GM23338 (cell line): ENCODE results near the gene PTPRN2. TPM values are rescaled to one million over a fixed set of nuclear protein-coding genes. Genes with fewer than 3 reads are reported as not detected.

Experiments
- ATAC-seq: fragments of 200-7000 bp; cut with Tn5 transposase; 3 replicates; pipeline ENCODE4 v1.9.1; 2020
- DNase-seq: peaks from one replicate; pipeline ENCODE4 v3.0.0-alpha.2; 2015; ENCODE audit warnings: low spot score
- H2AFZ ChIP-seq: fragments of 200-600 bp; sonication (generic); 2 replicates; pipeline ENCODE4 v1.8.0; 2016; ENCODE audit warnings: antibody characterized with exemption, mild to moderate bottlenecking, moderate library complexity
- H3F3A ChIP-seq: fragments of 200-600 bp; sonication (generic); replicated peaks from 2 replicates; pipeline ENCODE4 v1.8.0; 2017; ENCODE audit warnings: antibody characterized with exemption, mixed run types, low read depth
- H3K27ac ChIP-seq: fragments of 200-600 bp; sonication (generic); 2 replicates; pipeline ENCODE4 v1.6.1; 2016; ENCODE audit warnings: low read depth
- H3K27me3 ChIP-seq: fragments of 200-600 bp; sonication (generic); 2 replicates; pipeline ENCODE4 v1.8.0; 2016; ENCODE audit warnings: mild to moderate bottlenecking, mixed run types, moderate library complexity; ENCODE audit not compliant: insufficient read depth
- H3K36me3 ChIP-seq: fragments of 200-600 bp; sonication (generic); 2 replicates; pipeline ENCODE4 v1.8.0; 2016; ENCODE audit warnings: mild to moderate bottlenecking; ENCODE audit not compliant: insufficient read depth
- H3K4me1 ChIP-seq: fragments of 200-600 bp; sonication (generic); 2 replicates; pipeline ENCODE4 v1.8.0; 2016; ENCODE audit warnings: mild to moderate bottlenecking, moderate library complexity; ENCODE audit not compliant: insufficient read depth
- H3K4me2 ChIP-seq: fragments of 200-600 bp; sonication (generic); 2 replicates; pipeline ENCODE4 v1.7.1; 2017; ENCODE audit warnings: mixed run types
- H3K4me3 ChIP-seq: fragments of 200-600 bp; sonication (generic); 2 replicates; pipeline ENCODE4 v1.6.1; 2016; ENCODE audit warnings: mixed run types
- H3K79me2 ChIP-seq: fragments of 200-600 bp; sonication (generic); replicated peaks from 2 replicates; pipeline ENCODE4 v1.8.0; 2017; ENCODE audit warnings: mild to moderate bottlenecking; ENCODE audit not compliant: insufficient read depth
- H3K9me2 ChIP-seq: fragments of 200-600 bp; sonication (generic); 2 replicates; pipeline ENCODE4 v1.8.0; 2017; ENCODE audit not compliant: insufficient read depth
- H4K20me1 ChIP-seq: fragments of 200-600 bp; sonication (generic); replicated peaks from 2 replicates; pipeline ENCODE4 v1.8.0; 2017; ENCODE audit warnings: mild to moderate bottlenecking; ENCODE audit not compliant: insufficient read depth
- H3K27ac Mint-ChIP-seq: 2 replicates; pipeline ENCODE4 v1.8.0; 2020; ENCODE audit warnings: inconsistent platforms, mild to moderate bottlenecking, moderate library complexity, mixed read lengths
- H3K27me3 Mint-ChIP-seq: 3 replicates; pipeline ENCODE4 v1.8.0; 2022; ENCODE audit warnings: low read depth, mild to moderate bottlenecking, moderate library complexity, mixed read lengths, inconsistent platforms; ENCODE audit not compliant: insufficient read depth, poor library complexity
- H3K36me3 Mint-ChIP-seq: 3 replicates; pipeline ENCODE4 v1.8.0; 2021; ENCODE audit warnings: low read depth, mild to moderate bottlenecking, inconsistent platforms, moderate library complexity, mixed read lengths
- H3K4me1 Mint-ChIP-seq: 3 replicates; pipeline ENCODE4 v1.8.0; 2020; ENCODE audit warnings: mild to moderate bottlenecking, inconsistent platforms, mixed read lengths
- H3K4me3 Mint-ChIP-seq: 3 replicates; pipeline ENCODE4 v1.8.0; 2021; ENCODE audit warnings: moderate library complexity, mild to moderate bottlenecking, inconsistent platforms, mixed read lengths
- H3K9me3 Mint-ChIP-seq: 3 replicates; pipeline ENCODE4 v1.8.0; 2020; ENCODE audit warnings: moderate library complexity, mild to moderate bottlenecking, inconsistent platforms, mixed read lengths
- CREB1 ChIP-seq: fragments of 250-450 bp; sonication (Bioruptor Pico); IDR thresholded peaks from 2 replicates; pipeline ENCODE4 v1.5.0; 2020; ENCODE audit warnings: low read depth, mild to moderate bottlenecking, moderate library complexity
- EZH2 ChIP-seq: fragments of 200-600 bp; sonication (generic); IDR thresholded peaks from one replicate; pipeline ENCODE4 v1.8.0; 2017; ENCODE audit warnings: antibody characterized with exemption, mild to moderate bottlenecking, low read depth; ENCODE audit not compliant: unreplicated experiment
- EZH2phosphoT487 ChIP-seq: fragments of 200-600 bp; sonication (generic); IDR thresholded peaks from one replicate; pipeline ENCODE4 v1.8.1; 2018; ENCODE audit warnings: antibody characterized with exemption; ENCODE audit not compliant: unreplicated experiment
- JUNB ChIP-seq: IDR thresholded peaks from one replicate; pipeline ENCODE4 v1.6.1; 2016; ENCODE audit warnings: antibody characterized with exemption; ENCODE audit not compliant: unreplicated experiment
- NANOG ChIP-seq: IDR thresholded peaks from 2 replicates; pipeline ENCODE4 v1.6.1; 2016; ENCODE audit warnings: antibody characterized with exemption, borderline replicate concordance
- POLR2AphosphoS5 ChIP-seq: IDR thresholded peaks from 2 replicates; pipeline ENCODE4 v1.6.1; 2016; ENCODE audit warnings: antibody characterized with exemption, low read depth
- STAT1 ChIP-seq: IDR thresholded peaks from one replicate; pipeline ENCODE4 v1.6.1; 2016; ENCODE audit warnings: antibody characterized with exemption; ENCODE audit not compliant: unreplicated experiment
- ZNF114 ChIP-seq: fragments of 250-450 bp; sonication (Bioruptor Pico); IDR thresholded peaks from 2 replicates; pipeline ENCODE4 v1.5.0; 2020; ENCODE audit warnings: mild to moderate bottlenecking, moderate library complexity
- ZNF331 ChIP-seq: fragments of 250-450 bp; sonication (Bioruptor Pico); IDR thresholded peaks from 2 replicates; pipeline ENCODE4 v1.5.0; 2020; ENCODE audit warnings: low read depth, mild to moderate bottlenecking, moderate library complexity
- polyA plus RNA-seq: library from polyadenylated mRNA; unstranded; fragments of >200 nt; fragmentation: Nextera tagmentation; extraction: Ambion mirVana; gene quantifications from 2 replicates; pipeline ENCODE4 v1.2.1, GENCODE V29; 2016
- total RNA-seq: library from RNA; depleted of rRNA; stranded (reverse); fragments of >200 nt; shearing (Covaris generic); gene quantifications from 2 replicates; pipeline ENCODE4 v1.2.3, GENCODE V29; 2014
- TF ChIP-seq, protein P1 (sequence below): fragments of 250-450 bp; sonication (Bioruptor Pico); IDR thresholded peaks from 2 replicates; pipeline ENCODE4 v1.5.0; 2020; ENCODE audit warnings: mild to moderate bottlenecking, moderate library complexity
- TF ChIP-seq, protein P2 (sequence below): IDR thresholded peaks from 2 replicates; pipeline ENCODE4 v1.6.1; 2016; ENCODE audit warnings: antibody characterized with exemption
- TF ChIP-seq, protein P3 (sequence below): IDR thresholded peaks from one replicate; pipeline ENCODE4 v1.6.1; 2018; ENCODE audit warnings: antibody characterized with exemption; ENCODE audit not compliant: unreplicated experiment
- TF ChIP-seq, protein P4 (sequence below), 2 experiments: fragments of 200-600 bp in 1 of 2; sonication (generic) in 1 of 2; conservative IDR thresholded peaks; 2 replicates each; pipeline versions ENCODE4 v1.5.1 to v1.6.1; 2016 to 2017; ENCODE audit warnings: antibody characterized with exemption in 2 of 2, low read depth in 2 of 2, mild to moderate bottlenecking in 2 of 2, moderate library complexity in 1 of 2

Gene PTPRN2
- total and polyA plus RNA-seq, 2 experiments from 2014 or later, result 0.87 to 4.0 TPM

DNA sequence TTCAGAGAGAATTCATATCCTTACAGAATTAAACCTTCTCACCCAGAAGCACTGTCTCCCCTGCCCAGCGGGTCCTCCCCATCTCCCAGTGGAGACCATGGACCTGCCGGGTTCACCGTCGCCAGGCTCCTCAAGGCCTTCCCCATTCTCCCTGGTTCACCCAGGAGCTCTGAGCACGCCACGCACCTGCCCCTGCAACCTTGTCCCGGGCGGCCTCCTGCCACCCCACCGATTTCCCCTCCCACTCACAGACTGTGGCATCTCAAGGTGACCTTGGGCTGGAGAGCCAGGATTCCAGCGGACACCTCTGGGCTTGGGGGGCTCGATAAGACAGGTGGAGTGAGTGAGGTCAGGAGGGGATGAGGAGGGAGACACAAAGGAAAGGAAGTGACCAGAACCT is 135.3 kb downstream of the PTPRN2 start:
- peaks cover 7% of the 10 kb centered on the region for H3K4me1 ChIP-seq
- no peaks in the 10 kb centered on the region for H3K79me2 ChIP-seq
- H3K4me1 Mint-ChIP-seq, result peaks cover 12% of the 10 kb centered on the region
- peaks cover 76% of the 10 kb centered on the region for H3K9me3 Mint-ChIP-seq
- H3F3A ChIP-seq, result 0 out of 2 replicates have a peak, but pooled peaks cover 3% of the 10 kb centered on the region
- no peak overlapping the region for H3K4me3 Mint-ChIP-seq
- H3K27ac Mint-ChIP-seq, result no peak overlapping the region
- no peak overlapping the region for H2AFZ ChIP-seq
- TF ChIP-seq ZNF331 (CRISPR knock-in tag), result no peak
- TF ChIP-seq NANOG, result no peak
- no peak for TF ChIP-seq STAT1
- no peak for TF ChIP-seq EZH2
- no peak for TF ChIP-seq ZNF114 (CRISPR knock-in tag)
- TF ChIP-seq, protein P1, sequence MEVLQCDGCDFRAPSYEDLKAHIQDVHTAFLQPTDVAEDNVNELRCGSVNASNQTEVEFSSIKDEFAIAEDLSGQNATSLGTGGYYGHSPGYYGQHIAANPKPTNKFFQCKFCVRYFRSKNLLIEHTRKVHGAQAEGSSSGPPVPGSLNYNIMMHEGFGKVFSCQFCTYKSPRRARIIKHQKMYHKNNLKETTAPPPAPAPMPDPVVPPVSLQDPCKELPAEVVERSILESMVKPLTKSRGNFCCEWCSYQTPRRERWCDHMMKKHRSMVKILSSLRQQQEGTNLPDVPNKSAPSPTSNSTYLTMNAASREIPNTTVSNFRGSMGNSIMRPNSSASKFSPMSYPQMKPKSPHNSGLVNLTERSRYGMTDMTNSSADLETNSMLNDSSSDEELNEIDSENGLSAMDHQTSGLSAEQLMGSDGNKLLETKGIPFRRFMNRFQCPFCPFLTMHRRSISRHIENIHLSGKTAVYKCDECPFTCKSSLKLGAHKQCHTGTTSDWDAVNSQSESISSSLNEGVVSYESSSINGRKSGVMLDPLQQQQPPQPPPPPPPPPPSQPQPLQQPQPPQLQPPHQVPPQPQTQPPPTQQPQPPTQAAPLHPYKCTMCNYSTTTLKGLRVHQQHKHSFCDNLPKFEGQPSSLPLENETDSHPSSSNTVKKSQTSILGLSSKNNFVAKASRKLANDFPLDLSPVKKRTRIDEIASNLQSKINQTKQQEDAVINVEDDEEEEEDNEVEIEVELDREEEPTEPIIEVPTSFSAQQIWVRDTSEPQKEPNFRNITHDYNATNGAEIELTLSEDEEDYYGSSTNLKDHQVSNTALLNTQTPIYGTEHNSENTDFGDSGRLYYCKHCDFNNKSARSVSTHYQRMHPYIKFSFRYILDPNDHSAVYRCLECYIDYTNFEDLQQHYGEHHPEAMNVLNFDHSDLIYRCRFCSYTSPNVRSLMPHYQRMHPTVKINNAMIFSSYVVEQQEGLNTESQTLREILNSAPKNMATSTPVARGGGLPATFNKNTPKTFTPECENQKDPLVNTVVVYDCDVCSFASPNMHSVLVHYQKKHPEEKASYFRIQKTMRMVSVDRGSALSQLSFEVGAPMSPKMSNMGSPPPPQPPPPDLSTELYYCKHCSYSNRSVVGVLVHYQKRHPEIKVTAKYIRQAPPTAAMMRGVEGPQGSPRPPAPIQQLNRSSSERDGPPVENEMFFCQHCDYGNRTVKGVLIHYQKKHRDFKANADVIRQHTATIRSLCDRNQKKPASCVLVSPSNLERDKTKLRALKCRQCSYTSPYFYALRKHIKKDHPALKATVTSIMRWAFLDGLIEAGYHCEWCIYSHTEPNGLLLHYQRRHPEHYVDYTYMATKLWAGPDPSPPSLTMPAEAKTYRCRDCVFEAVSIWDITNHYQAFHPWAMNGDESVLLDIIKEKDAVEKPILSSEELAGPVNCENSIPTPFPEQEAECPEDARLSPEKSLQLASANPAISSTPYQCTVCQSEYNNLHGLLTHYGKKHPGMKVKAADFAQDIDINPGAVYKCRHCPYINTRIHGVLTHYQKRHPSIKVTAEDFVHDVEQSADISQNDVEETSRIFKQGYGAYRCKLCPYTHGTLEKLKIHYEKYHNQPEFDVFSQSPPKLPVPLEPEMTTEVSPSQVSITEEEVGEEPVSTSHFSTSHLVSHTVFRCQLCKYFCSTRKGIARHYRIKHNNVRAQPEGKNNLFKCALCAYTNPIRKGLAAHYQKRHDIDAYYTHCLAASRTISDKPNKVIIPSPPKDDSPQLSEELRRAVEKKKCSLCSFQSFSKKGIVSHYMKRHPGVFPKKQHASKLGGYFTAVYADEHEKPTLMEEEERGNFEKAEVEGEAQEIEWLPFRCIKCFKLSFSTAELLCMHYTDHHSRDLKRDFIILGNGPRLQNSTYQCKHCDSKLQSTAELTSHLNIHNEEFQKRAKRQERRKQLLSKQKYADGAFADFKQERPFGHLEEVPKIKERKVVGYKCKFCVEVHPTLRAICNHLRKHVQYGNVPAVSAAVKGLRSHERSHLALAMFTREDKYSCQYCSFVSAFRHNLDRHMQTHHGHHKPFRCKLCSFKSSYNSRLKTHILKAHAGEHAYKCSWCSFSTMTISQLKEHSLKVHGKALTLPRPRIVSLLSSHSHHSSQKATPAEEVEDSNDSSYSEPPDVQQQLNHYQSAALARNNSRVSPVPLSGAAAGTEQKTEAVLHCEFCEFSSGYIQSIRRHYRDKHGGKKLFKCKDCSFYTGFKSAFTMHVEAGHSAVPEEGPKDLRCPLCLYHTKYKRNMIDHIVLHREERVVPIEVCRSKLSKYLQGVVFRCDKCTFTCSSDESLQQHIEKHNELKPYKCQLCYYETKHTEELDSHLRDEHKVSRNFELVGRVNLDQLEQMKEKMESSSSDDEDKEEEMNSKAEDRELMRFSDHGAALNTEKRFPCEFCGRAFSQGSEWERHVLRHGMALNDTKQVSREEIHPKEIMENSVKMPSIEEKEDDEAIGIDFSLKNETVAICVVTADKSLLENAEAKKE (CRISPR knock-in tag), result no peak
- TF ChIP-seq, protein P2, sequence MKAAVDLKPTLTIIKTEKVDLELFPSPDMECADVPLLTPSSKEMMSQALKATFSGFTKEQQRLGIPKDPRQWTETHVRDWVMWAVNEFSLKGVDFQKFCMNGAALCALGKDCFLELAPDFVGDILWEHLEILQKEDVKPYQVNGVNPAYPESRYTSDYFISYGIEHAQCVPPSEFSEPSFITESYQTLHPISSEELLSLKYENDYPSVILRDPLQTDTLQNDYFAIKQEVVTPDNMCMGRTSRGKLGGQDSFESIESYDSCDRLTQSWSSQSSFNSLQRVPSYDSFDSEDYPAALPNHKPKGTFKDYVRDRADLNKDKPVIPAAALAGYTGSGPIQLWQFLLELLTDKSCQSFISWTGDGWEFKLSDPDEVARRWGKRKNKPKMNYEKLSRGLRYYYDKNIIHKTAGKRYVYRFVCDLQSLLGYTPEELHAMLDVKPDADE, result no peak
- no peak for TF ChIP-seq CREB1 (CRISPR knock-in tag)
- TF ChIP-seq POLR2AphosphoS5, result no peak
- TF ChIP-seq, protein P3, sequence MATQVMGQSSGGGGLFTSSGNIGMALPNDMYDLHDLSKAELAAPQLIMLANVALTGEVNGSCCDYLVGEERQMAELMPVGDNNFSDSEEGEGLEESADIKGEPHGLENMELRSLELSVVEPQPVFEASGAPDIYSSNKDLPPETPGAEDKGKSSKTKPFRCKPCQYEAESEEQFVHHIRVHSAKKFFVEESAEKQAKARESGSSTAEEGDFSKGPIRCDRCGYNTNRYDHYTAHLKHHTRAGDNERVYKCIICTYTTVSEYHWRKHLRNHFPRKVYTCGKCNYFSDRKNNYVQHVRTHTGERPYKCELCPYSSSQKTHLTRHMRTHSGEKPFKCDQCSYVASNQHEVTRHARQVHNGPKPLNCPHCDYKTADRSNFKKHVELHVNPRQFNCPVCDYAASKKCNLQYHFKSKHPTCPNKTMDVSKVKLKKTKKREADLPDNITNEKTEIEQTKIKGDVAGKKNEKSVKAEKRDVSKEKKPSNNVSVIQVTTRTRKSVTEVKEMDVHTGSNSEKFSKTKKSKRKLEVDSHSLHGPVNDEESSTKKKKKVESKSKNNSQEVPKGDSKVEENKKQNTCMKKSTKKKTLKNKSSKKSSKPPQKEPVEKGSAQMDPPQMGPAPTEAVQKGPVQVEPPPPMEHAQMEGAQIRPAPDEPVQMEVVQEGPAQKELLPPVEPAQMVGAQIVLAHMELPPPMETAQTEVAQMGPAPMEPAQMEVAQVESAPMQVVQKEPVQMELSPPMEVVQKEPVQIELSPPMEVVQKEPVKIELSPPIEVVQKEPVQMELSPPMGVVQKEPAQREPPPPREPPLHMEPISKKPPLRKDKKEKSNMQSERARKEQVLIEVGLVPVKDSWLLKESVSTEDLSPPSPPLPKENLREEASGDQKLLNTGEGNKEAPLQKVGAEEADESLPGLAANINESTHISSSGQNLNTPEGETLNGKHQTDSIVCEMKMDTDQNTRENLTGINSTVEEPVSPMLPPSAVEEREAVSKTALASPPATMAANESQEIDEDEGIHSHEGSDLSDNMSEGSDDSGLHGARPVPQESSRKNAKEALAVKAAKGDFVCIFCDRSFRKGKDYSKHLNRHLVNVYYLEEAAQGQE, result no peak
- TF ChIP-seq, protein P4, sequence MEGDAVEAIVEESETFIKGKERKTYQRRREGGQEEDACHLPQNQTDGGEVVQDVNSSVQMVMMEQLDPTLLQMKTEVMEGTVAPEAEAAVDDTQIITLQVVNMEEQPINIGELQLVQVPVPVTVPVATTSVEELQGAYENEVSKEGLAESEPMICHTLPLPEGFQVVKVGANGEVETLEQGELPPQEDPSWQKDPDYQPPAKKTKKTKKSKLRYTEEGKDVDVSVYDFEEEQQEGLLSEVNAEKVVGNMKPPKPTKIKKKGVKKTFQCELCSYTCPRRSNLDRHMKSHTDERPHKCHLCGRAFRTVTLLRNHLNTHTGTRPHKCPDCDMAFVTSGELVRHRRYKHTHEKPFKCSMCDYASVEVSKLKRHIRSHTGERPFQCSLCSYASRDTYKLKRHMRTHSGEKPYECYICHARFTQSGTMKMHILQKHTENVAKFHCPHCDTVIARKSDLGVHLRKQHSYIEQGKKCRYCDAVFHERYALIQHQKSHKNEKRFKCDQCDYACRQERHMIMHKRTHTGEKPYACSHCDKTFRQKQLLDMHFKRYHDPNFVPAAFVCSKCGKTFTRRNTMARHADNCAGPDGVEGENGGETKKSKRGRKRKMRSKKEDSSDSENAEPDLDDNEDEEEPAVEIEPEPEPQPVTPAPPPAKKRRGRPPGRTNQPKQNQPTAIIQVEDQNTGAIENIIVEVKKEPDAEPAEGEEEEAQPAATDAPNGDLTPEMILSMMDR (conservative IDR thresholded peaks at IDR 0.05; ENCODE audit: low read depth in 2 of 2), result no peak
- TF ChIP-seq JUNB, result no peak
- TF ChIP-seq EZH2phosphoT487, result no peak
- no peaks in the 10 kb centered on the region for H3K9me2 ChIP-seq
- no peaks in the 10 kb centered on the region for H3K36me3 ChIP-seq
- no peak overlapping the region for H3K4me2 ChIP-seq
- no peak for ATAC-seq
- no peaks in the 10 kb centered on the region for H4K20me1 ChIP-seq
- no peaks in the 10 kb centered on the region for H3K27me3 ChIP-seq
- peaks cover 2% of the 10 kb centered on the region for H3K27me3 Mint-ChIP-seq
- no peak overlapping the region for H3K27ac ChIP-seq
- no peak for DNase-seq
- no peak overlapping the region for H3K4me3 ChIP-seq
- H3K36me3 Mint-ChIP-seq, result peaks cover 29% of the 10 kb centered on the region
